ENCODE data around the gene KNOP1. TPM values are rescaled to one million over a fixed set of nuclear protein-coding genes. Genes with fewer than 3 reads are reported as not detected.
A peak's percentile ranks its signal among the peaks of the same experiment; 100 is the strongest.

KNOP1 gene
- total RNA-seq, 1 donor = 10.1 TPM

DNA sequence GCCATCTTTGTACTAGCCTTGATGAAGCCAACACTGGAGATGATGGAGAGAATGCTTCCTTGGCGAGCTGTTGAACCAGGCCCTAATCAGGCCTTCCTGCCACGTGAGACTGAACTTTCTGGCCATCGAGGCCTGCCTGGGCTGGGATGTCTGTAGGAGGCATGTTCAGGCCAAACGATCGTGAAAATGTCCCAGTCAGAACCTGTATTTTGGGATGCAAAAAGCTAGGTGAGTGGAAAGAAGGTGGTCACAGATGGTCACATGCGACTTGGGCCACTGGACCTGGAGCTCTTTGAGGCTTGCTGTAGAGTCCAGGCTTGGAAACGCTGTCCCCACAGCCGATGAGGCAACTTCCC, 12.9 kb downstream of the KNOP1 start:
- peak overlapping the region; percentile 77 for H3K27ac ChIP-seq (ENCODE audit: low read depth, low read length)
- peak overlapping the region; percentile 26 for H3K4me3 ChIP-seq (ENCODE audit: insufficient read depth, low read length)
- H3K79me2 ChIP-seq (ENCODE audit: insufficient read depth, low read length) = peaks cover 7% of the 10 kb centered on the region
- peaks cover 48% of the 10 kb centered on the region for H3K36me3 ChIP-seq (ENCODE audit: insufficient read depth, low read length)
- TF ChIP-seq, protein P1, sequence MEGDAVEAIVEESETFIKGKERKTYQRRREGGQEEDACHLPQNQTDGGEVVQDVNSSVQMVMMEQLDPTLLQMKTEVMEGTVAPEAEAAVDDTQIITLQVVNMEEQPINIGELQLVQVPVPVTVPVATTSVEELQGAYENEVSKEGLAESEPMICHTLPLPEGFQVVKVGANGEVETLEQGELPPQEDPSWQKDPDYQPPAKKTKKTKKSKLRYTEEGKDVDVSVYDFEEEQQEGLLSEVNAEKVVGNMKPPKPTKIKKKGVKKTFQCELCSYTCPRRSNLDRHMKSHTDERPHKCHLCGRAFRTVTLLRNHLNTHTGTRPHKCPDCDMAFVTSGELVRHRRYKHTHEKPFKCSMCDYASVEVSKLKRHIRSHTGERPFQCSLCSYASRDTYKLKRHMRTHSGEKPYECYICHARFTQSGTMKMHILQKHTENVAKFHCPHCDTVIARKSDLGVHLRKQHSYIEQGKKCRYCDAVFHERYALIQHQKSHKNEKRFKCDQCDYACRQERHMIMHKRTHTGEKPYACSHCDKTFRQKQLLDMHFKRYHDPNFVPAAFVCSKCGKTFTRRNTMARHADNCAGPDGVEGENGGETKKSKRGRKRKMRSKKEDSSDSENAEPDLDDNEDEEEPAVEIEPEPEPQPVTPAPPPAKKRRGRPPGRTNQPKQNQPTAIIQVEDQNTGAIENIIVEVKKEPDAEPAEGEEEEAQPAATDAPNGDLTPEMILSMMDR (IDR thresholded peaks at IDR 0.05; ENCODE audit: extremely low read depth, low read depth, low read length) = no peak
- no peak overlapping the region for H2AFZ ChIP-seq (ENCODE audit: low read length)
- no peaks in the 10 kb centered on the region for H4K20me1 ChIP-seq (ENCODE audit: insufficient read depth, low read length)
- no peak for DNase-seq (ENCODE audit: insufficient read length, low spot score, missing footprints)
- no peaks in the 10 kb centered on the region for H3K27me3 ChIP-seq (ENCODE audit: insufficient read depth, low read length)
- H3K4me1 ChIP-seq (ENCODE audit: insufficient read depth, low read length) = peaks cover 22% of the 10 kb centered on the region
- no peak overlapping the region for H3K4me2 ChIP-seq (ENCODE audit: insufficient read depth, low read length)
- H3K9me3 ChIP-seq (ENCODE audit: low read depth, low read length) = no peaks in the 10 kb centered on the region

DNA sequence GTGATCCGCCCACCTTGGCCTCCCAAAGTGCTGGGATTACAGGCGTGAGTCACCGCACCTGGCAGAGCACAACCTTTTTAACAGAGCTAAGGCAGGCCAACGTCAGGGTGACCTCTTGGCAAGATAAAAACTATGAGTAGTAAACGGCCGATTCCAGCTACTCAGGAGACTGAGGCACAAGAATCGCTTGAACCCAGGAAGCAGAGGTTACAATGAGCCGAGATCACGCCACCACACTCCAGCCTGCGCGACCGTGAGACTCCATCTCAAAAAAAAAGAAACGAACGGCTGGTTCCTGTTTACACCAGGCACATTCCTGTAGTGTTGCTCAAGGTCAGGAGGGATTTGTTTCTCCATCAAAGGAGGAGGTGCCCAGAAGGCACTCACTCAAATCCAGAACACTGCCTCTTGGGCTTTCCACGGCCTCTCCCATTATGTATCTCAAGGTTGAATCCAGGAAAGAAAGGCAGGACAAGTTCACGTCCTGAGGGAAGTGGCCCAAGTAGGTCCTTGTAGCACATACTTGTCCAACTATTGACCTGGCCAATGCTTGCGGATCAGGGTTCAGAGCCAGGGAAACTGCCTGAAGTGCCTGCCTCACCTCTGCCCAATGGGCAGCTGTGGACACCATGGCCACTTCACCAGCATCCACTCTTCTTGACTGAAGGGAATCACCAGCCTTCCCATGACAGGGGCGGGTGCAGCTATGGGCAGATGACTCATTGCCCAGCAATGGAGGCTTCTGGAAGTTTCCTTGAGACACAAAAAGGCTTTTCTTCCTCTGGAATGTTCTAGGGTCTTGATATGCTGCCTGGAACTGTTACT, 13.5 kb downstream of the KNOP1 start:
- DNase-seq (ENCODE audit: insufficient read length, low spot score, missing footprints) = peak; percentile 85
- peaks cover 7% of the 10 kb centered on the region for H3K79me2 ChIP-seq (ENCODE audit: insufficient read depth, low read length)
- H3K4me3 ChIP-seq (ENCODE audit: insufficient read depth, low read length) = peak overlapping the region; percentile 26
- peak overlapping the region; percentile 77 for H3K27ac ChIP-seq (ENCODE audit: low read depth, low read length)
- H2AFZ ChIP-seq (ENCODE audit: low read length) = no peak overlapping the region
- peaks cover under 1% of the 10 kb centered on the region for H4K20me1 ChIP-seq (ENCODE audit: insufficient read depth, low read length)
- peaks cover 25% of the 10 kb centered on the region for H3K4me1 ChIP-seq (ENCODE audit: insufficient read depth, low read length)
- no peaks in the 10 kb centered on the region for H3K27me3 ChIP-seq (ENCODE audit: insufficient read depth, low read length)
- no peak overlapping the region for H3K4me2 ChIP-seq (ENCODE audit: insufficient read depth, low read length)
- H3K36me3 ChIP-seq (ENCODE audit: insufficient read depth, low read length) = peaks cover 50% of the 10 kb centered on the region
- TF ChIP-seq, protein P1 (IDR thresholded peaks at IDR 0.05; ENCODE audit: extremely low read depth, low read depth, low read length) = no peak
- no peaks in the 10 kb centered on the region for H3K9me3 ChIP-seq (ENCODE audit: low read depth, low read length)

DNA sequence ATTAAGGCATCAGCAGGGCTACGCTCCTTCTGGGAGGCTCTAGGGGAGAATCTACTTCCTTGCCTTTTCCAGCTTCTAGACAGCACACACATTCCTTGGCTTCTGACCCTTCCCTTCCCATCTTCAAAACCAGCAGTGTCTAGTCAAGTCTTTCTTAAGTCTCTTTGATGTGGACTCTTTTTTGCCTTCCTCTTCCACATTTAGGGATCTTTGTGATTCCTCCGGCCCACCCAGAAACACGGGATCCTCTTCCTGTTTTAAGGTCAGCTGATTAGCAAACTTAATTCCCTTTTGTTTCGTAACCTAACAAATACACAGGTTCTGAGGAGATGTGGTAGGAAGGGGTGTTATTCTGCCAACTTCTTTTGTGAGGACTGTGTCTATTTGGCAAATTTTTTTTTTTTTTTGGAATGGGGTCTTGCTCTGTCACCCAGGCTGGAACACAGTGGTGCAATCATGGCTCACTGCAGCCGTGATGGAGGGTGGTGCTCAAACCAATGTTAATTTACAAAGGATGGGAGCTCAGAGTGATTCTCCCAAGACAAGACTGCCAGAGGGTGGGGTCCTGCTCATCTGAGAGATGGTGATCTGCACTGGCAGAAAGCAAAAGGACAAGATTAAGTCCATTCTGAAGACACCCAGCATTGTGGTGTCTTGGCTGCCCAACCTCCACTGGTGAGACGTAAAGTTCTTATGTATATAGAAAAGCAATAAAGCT, 14.7 kb downstream of the KNOP1 start:
- Histone ChIP-seq H3K79me2 (ENCODE audit: insufficient read depth, low read length) (peaks cover 3% of the 10 kb centered on the region), H3K4me1 (ENCODE audit: insufficient read depth, low read length) (peaks cover 31% of the 10 kb centered on the region), H3K27me3 (ENCODE audit: insufficient read depth, low read length) (no peaks in the 10 kb centered on the region), H3K36me3 (ENCODE audit: insufficient read depth, low read length) (peaks cover 54% of the 10 kb centered on the region), H3K27ac (ENCODE audit: low read depth, low read length) (no peak overlapping the region), H4K20me1 (ENCODE audit: insufficient read depth, low read length) (peaks cover 5% of the 10 kb centered on the region), H3K4me3 (ENCODE audit: insufficient read depth, low read length) (no peak overlapping the region), H2AFZ (ENCODE audit: low read length) (no peak overlapping the region), H3K9me3 (ENCODE audit: low read depth, low read length) (no peaks in the 10 kb centered on the region), H3K4me2 (ENCODE audit: insufficient read depth, low read length) (no peak overlapping the region)
- TF ChIP-seq, protein P1 (IDR thresholded peaks at IDR 0.05; ENCODE audit: extremely low read depth, low read depth, low read length) = no peak
- no peak for DNase-seq (ENCODE audit: insufficient read length, low spot score, missing footprints)

DNA sequence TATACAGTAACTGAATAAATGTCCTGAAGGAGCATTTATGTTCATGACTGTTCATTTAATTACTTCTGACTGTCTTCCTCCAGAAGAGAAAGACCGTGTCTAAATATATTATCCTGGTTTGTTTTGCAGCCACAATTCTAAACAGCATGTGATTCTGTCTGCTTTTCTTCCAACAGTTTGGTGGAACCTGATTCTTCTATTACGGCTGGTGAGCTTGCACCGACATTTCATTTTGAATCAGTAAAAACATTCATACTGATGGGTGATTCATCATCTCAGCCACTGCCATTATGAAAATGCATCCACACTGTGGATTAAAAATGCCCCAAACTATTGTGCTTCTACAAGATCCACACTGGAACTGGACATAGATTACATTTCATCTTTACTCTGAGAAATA, 16.9 kb downstream of the KNOP1 start:
- Histone ChIP-seq H3K79me2 (ENCODE audit: insufficient read depth, low read length) (peaks cover 2% of the 10 kb centered on the region), H3K4me1 (ENCODE audit: insufficient read depth, low read length) (peaks cover 38% of the 10 kb centered on the region), H4K20me1 (ENCODE audit: insufficient read depth, low read length) (peaks cover 5% of the 10 kb centered on the region), H3K27ac (ENCODE audit: low read depth, low read length) (peak overlapping the region; percentile 51), H3K36me3 (ENCODE audit: insufficient read depth, low read length) (peaks cover 38% of the 10 kb centered on the region), H3K4me2 (ENCODE audit: insufficient read depth, low read length) (no peak overlapping the region), H3K4me3 (ENCODE audit: insufficient read depth, low read length) (no peak overlapping the region), H2AFZ (ENCODE audit: low read length) (no peak overlapping the region), H3K9me3 (ENCODE audit: low read depth, low read length) (no peaks in the 10 kb centered on the region), H3K27me3 (ENCODE audit: insufficient read depth, low read length) (no peaks in the 10 kb centered on the region)
- DNase-seq (ENCODE audit: insufficient read length, low spot score, missing footprints) = peak; percentile 88
- TF ChIP-seq, protein P1 (IDR thresholded peaks at IDR 0.05; ENCODE audit: extremely low read depth, low read depth, low read length) = no peak

All from osteoblast (primary cell).